Glomerular endothelial cell (primary cell): ENCODE measurements around the gene CTDSPL2. TPM values are rescaled to one million over a fixed set of nuclear protein-coding genes. Genes with fewer than 3 reads are reported as not detected.
"Not testable (repeated sequence)": the region's sequence is repeated elsewhere in the genome, so short reads cannot be mapped to it uniquely, and the experiment has no call there.

Source experiments
- DNase-seq: peaks from one replicate; pipeline ENCODE4 v3.0.0-alpha.2; 2011; ENCODE audit warnings: low read depth, low spot score; ENCODE audit errors: extremely low read depth
- total RNA-seq: library from RNA; depleted of rRNA; stranded (reverse); fragments of >200 nt; gene quantifications from 2 replicates; pipeline ENCODE4 v1.2.3, GENCODE V29; 2015

CTDSPL2 gene
- total RNA-seq, 1 donor from 2014 or later = 53.6 TPM

GRCh38 chr15:44479343-44479742 is 51.9 kb downstream of the CTDSPL2 start:
- DNase-seq = no peak

- no peak for DNase-seq
These were observed 54.7 kb downstream of the CTDSPL2 start for GRCh38 chr15:44482090-44482489.

- no peak for DNase-seq
These were observed 58.5 kb downstream of the CTDSPL2 start for GRCh38 chr15:44485880-44486279.

- peak; percentile 36 for DNase-seq
These were observed 62.0 kb downstream of the CTDSPL2 start for GRCh38 chr15:44489464-44489863.

GRCh38 chr15:44490622-44491021 is 63.2 kb downstream of the CTDSPL2 start:
- no peak for DNase-seq

GRCh38 chr15:44492040-44492439 is 64.6 kb downstream of the CTDSPL2 start:
- no peak for DNase-seq

- DNase-seq = no peak
These were observed 65.2 kb downstream of the CTDSPL2 start for GRCh38 chr15:44492672-44493071.

- DNase-seq = no peak
These were observed 68.1 kb downstream of the CTDSPL2 start for GRCh38 chr15:44495562-44495961.

GRCh38 chr15:44500555-44500954 is 73.1 kb downstream of the CTDSPL2 start:
- DNase-seq = no peak

- DNase-seq = no peak
These were observed 74.4 kb downstream of the CTDSPL2 start for GRCh38 chr15:44501768-44502366.

GRCh38 chr15:44516436-44516835 is 89.0 kb downstream of the CTDSPL2 start:
- DNase-seq = no peak

- no peak for DNase-seq
These were observed 92.1 kb downstream of the CTDSPL2 start for GRCh38 chr15:44519537-44519936.

- DNase-seq = no peak
These were observed 97.6 kb downstream of the CTDSPL2 start for GRCh38 chr15:44525018-44525417.

- no peak for DNase-seq
These were observed 99.8 kb downstream of the CTDSPL2 start for GRCh38 chr15:44527241-44527640.

GRCh38 chr15:44529864-44530604 is 102.6 kb downstream of the CTDSPL2 start:
- DNase-seq = no peak

GRCh38 chr15:44530653-44531052 is 103.2 kb downstream of the CTDSPL2 start:
- no peak for DNase-seq

GRCh38 chr15:44532275-44532674 is 104.8 kb downstream of the CTDSPL2 start:
- not testable (repeated sequence) for DNase-seq

GRCh38 chr15:44532689-44533088 is 105.3 kb downstream of the CTDSPL2 start:
- DNase-seq = no peak

- no peak for DNase-seq
These were observed 107.7 kb downstream of the CTDSPL2 start for GRCh38 chr15:44535092-44535491.

- DNase-seq = no peak
These were observed 108.3 kb downstream of the CTDSPL2 start for GRCh38 chr15:44535523-44536301.

GRCh38 chr15:44536302-44536961 is 109.0 kb downstream of the CTDSPL2 start:
- DNase-seq = peak; percentile 29
